SK-N-SH treated with all-trans-retinoic acid at 6 μM for 48 hours (cell line): ENCODE data around the gene TMPRSS6.

ENCODE experiments used
- ARNTL ChIP-seq: fragments of 450-650 bp; formaldehyde crosslinking; IDR thresholded peaks from 2 replicates; pipeline ENCODE4 v1.5.0; 2020; ENCODE audit warnings: low read depth, mild to moderate bottlenecking, moderate library complexity, borderline replicate concordance
- BACH2 ChIP-seq: fragments of 250-450 bp; sonication (Bioruptor Pico); IDR thresholded peaks from 2 replicates; pipeline ENCODE4 v1.9.0; 2021; ENCODE audit warnings: mild to moderate bottlenecking, borderline replicate concordance
- GLIS3 ChIP-seq: fragments of 250-450 bp; sonication (Bioruptor Pico); IDR thresholded peaks from 2 replicates; pipeline ENCODE4 v1.5.0; 2020; ENCODE audit warnings: mild to moderate bottlenecking, moderate library complexity
- ISL1 ChIP-seq: fragments of 250-450 bp; sonication (Bioruptor Pico); IDR thresholded peaks from 2 replicates; pipeline ENCODE4 v2.1.2; 2022; ENCODE audit warnings: mild to moderate bottlenecking, moderate library complexity
- ZC3H10 ChIP-seq: fragments of 250-450 bp; sonication (Bioruptor Pico); IDR thresholded peaks from 2 replicates; pipeline ENCODE4 v1.5.1; 2021; ENCODE audit warnings: mild to moderate bottlenecking, moderate library complexity
- TF ChIP-seq, protein P1 (sequence below): fragments of 250-450 bp; sonication (Bioruptor Pico); IDR thresholded peaks from 2 replicates; pipeline ENCODE4 v1.8.0; 2021; ENCODE audit warnings: low read depth, mild to moderate bottlenecking, moderate library complexity, borderline replicate concordance

GRCh38 chr22:37141971-37142370 lies 32.5 kb upstream of the TMPRSS6 start:
- TF ChIP-seq ZC3H10 (CRISPR knock-in tag), result no peak
- no peak for TF ChIP-seq GLIS3 (CRISPR knock-in tag)
- no peak for TF ChIP-seq BACH2 (CRISPR knock-in tag)
- no peak for TF ChIP-seq ARNTL (CRISPR knock-in tag)
- no peak for TF ChIP-seq ISL1 (CRISPR knock-in tag)
- TF ChIP-seq, protein P1, sequence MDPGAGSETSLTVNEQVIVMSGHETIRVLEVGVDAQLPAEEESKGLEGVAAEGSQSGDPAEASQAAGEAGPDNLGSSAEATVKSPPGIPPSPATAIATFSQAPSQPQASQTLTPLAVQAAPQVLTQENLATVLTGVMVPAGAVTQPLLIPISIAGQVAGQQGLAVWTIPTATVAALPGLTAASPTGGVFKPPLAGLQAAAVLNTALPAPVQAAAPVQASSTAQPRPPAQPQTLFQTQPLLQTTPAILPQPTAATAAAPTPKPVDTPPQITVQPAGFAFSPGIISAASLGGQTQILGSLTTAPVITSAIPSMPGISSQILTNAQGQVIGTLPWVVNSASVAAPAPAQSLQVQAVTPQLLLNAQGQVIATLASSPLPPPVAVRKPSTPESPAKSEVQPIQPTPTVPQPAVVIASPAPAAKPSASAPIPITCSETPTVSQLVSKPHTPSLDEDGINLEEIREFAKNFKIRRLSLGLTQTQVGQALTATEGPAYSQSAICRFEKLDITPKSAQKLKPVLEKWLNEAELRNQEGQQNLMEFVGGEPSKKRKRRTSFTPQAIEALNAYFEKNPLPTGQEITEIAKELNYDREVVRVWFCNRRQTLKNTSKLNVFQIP (CRISPR knock-in tag), result no peak
